ENCODE data around the gene TIMD4.
"Not testable (repeated sequence)": the region's sequence is repeated elsewhere in the genome, so short reads cannot be mapped to it uniquely, and the experiment has no call there.

Gene TIMD4

GRCh38 chr5:156963125-156963524 is at the start of gene TIMD4:
TSS of gene TIMD4 (minus strand) at chr5:156963226. CDS start at chr5:156963198, 28 bp downstream.
- DNase-seq (ENCODE audit: low read depth in 2 of 2) = no peak

DNA sequence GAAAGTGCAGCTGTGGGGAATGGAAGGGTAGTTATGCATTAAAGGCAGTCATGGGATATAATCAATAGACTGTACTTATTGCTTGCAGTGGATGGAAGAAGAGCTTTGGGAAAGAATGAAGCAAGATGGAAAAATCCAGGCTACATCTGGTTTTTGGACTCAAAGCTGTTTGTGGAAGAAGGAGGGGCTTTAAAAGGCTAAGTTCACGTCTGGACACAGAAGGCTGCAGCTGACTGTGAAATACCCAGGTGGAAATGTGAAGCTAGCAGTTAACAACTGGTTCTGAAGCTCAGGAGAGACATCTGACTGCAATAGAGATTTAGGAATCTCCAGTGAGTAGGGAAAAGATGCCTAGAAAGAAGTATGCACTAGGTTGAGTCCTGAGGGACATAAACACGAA is 43.2 kb upstream of the TIMD4 start:
- DNase-seq (ENCODE audit: low read depth in 2 of 2) = no peak

GRCh38 chr5:157004893-157005551 is 42.0 kb upstream of the TIMD4 start:
- DNase-seq (ENCODE audit: low read depth in 2 of 2) = no peak

- DNase-seq (ENCODE audit: low read depth in 2 of 2) = no peak
Observed at GRCh38 chr5:156991714-156992113, 28.7 kb upstream of the TIMD4 start.

DNA sequence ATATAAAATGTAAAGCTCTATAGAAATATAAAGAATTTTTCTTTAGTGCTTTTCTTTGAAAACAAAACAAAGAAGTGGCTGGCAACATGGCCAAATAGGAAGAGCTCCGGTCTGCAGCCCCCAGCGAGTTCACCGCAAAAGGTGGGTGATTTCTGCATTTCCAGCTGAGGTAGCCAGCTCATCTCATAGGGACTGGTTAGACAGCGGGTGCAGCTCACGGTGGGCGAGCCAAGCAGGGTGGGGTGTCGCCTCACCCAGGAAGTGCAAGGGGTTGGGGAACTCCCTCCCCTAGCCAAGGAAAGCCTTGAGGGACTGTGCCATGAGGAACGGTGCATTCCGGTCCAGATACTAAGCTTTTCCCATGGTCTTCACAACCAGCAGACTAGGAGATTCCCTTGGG is 21.0 kb upstream of the TIMD4 start:
- no peak for DNase-seq (ENCODE audit: low read depth in 2 of 2)

DNA sequence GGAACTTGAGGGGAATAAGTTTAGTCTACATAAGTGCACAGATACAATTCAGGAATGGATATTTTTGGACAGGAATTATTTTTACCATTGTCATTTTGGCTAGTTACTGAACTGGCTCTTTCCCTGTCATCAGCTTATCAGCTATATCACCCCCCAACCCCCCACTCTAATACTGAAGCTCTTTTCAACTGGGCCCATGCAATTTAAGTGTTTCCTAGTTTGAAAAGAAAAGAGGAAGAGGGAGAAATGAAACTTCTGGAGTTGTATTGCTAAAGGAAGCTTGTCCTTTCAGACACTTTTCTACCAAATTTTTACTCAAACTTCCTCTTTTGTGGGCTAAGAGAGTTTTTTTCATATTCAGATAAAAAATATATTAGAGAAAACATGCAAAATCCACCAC is 18.5 kb upstream of the TIMD4 start:
- DNase-seq (ENCODE audit: low read depth in 2 of 2) = no peak

GRCh38 chr5:156974328-156974727 is 11.3 kb upstream of the TIMD4 start:
- no peak for DNase-seq (ENCODE audit: low read depth in 2 of 2)

DNA sequence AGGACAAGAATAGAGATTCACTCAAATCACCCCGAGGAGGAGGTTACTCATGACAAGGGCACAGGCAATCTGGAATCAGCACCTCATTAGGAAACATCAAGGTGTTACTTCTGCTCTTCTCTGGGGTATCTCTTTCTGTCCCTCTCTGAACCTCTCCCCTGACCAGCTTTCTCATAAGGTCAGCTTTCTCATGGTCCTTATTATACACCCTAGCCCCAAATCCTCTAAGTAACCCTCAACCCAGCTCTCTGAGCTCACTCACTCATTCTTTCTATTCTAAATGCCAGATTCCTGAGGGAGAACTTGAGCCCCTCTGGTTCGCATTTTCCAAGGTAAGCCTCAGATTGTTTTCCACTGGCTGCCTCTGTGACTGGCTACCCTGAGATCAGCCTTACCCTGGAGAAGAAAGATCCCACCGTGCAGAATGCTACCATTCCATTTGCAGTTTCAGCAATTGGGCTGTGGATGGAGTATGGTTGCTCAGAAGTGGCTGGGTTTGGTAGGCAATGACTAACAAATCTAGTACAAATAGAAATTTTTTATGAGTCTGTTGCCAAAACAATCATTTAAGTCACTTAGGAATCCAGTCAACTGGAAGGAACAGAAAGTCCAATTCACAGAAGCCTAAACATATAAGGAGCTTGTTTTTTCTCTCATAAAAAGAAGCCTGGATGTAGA is 9.0 kb upstream of the TIMD4 start:
- no peak for DNase-seq (ENCODE audit: low read depth in 2 of 2)

DNA sequence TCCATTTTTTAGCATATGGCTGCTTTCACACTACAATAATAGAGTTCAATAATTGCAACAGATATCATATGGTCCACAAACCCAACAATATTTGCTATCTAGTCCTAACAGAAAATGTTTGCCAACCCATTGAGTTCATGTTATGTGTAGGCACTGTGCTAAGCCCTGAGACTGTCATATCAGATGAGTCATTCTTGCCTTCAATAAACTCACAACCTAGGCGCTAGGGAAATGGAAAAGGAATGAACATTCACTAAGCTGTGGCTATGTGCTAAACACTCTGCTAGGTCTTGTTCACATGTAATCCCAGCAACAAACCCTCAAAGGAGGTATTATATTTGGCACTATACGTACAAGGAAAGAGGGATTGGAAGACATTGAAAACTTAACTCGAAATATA is 8.4 kb upstream of the TIMD4 start:
- no peak for DNase-seq (ENCODE audit: low read depth in 2 of 2)

GRCh38 chr5:156967386-156967785 is 4.4 kb upstream of the TIMD4 start:
- DNase-seq (ENCODE audit: low read depth in 2 of 2) = not testable (repeated sequence)

DNA sequence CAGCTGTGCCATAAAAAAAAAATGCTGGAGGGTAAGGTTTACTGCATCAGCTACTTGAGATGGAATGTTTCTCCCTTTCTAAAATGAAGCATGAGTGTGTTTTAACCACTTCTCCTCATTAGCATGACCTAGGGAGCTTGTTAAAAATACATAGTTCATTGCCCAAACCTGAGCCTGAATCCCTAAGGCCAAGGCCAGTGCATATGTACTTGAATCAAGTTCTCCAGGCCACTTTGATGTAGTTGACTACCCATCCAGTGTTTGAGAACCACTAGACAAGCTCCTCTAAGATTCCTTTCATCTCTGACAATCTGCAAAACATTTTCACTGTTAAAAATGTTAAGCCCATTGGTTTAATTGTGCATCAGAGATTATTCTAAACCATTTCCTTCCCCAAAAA is 6.7 kb downstream of the TIMD4 start:
- no peak for DNase-seq (ENCODE audit: low read depth in 2 of 2)

GRCh38 chr5:156951359-156951758 is 11.7 kb downstream of the TIMD4 start:
- DNase-seq (ENCODE audit: low read depth in 2 of 2) = no peak

DNA sequence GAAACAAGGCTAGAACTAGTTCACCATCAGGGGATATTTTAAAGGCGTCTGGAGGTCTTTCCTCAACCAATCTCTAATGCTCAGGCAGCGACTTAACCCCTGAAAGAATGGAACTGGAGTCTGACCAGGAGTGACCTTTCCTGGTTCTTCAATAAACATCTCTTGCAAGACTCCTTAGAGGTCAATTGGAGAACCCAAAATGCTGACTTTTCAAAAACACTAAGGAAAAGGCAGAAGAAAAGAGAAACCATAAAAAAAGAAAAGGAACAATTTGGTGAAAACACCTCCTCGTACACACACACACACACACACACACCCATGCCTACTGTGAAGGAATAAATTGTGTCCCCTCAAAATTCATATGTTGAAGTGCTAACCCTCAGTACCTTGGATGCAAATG is 12.3 kb downstream of the TIMD4 start:
- DNase-seq (ENCODE audit: low read depth in 2 of 2) = no peak

- no peak for DNase-seq (ENCODE audit: low read depth in 2 of 2)
Observed at GRCh38 chr5:156949424-156949823, 13.6 kb downstream of the TIMD4 start.

DNA sequence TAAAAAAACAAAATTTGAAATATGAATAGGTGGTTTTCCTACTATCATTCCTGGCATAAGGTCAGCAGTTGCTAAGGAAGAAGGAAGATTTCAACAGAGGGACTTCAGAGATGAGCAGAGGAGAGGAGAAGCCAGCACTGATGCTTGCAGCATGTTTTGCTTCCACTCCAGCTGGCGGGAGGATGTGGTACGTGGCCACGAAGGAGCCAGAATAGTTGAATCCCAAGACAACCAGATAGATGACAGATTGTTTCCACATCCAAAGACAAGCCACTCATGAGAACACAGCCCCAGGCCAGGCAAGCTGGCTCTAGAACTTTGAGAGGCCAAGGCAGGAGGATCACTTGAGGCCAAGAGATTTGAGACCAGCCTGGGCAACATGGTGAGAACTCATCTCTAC is 15.1 kb downstream of the TIMD4 start:
- DNase-seq (ENCODE audit: low read depth in 2 of 2) = no peak

DNA sequence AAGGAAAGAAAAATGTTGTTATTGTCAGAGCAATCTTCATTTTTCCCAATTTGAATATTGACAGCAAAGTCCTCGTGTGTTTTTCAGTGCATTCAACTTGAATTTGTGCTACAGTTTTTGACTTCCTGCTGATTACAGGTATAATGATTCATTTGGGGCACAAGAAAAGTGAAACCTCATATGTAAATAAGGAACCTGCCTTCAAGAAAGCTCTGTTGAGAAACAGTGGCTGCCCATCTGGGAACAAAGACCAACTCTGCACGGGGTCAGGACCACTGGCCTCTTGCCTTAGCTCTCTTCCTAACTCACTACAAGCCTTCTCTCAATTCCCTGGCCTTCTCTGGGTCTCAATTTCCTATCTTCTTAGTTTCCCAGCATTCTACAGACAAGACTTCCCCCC is 21.0 kb downstream of the TIMD4 start:
- DNase-seq (ENCODE audit: low read depth in 2 of 2) = no peak

DNA sequence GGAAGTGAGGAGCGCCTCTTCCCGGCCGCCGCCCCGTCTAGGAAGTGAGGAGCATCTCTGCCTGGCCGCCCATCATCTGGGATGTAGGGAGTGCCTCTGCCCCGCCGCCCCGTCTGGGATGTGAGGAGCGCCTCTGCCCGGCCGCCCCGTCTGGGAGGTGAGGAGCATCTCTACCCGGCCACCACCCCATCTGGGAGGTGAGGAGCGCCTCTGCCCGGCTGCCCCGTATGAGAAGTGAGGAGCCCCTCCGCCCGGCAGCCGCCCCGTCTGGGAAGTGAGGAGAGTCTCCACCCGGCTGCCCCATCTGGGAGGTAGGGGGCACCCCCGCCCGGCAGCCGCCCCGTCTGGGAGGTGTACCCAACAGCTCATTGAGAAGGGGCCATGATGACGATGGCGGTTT is 22.6 kb downstream of the TIMD4 start:
- not testable (repeated sequence) for DNase-seq (ENCODE audit: low read depth in 2 of 2)

DNA sequence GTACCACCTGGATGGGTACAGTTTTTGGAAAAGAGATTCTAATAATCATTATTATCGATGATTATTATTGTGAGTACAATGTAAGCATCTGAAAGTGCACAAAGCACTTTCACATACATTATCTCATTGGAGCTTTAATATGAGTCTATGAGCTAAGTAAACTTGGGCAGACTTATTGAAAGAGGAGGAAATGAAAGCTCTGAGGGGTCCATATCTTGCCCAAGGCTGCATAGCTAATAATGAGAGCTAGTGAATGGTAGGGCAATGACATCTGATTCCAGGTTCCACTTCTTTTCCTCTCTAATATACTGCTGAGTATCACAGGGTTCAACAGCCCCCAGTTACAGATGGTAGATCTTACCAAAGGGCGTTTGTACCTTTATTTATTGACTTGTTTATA is 26.1 kb downstream of the TIMD4 start:
- DNase-seq (ENCODE audit: low read depth in 2 of 2) = no peak

GRCh38 chr5:156934450-156935211 is 28.4 kb downstream of the TIMD4 start:
- DNase-seq (ENCODE audit: low read depth in 2 of 2) = peak in 1 of 2 donors; percentile 3

GRCh38 chr5:156929366-156929948 is 33.6 kb downstream of the TIMD4 start:
- no peak for DNase-seq (ENCODE audit: low read depth in 2 of 2)

DNA sequence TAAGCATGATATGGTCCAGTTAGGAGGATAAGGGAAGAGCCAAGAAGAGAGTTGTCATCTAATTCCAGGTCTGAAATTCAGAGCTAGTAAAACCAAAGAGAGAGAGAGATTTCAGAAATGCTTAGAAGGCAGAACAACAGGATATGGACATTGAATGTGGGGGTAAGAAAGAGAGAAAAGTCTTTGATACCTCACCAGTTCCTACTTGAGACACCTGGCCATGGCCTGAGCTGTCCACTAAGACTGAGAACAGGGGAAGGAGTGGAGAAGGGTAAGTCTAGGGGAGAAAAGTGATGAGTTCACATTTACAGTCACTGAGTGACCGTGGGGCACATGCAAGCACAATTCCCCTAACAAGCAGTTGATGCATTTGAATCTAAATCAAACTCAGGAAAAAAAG is 35.5 kb downstream of the TIMD4 start:
- DNase-seq (ENCODE audit: low read depth in 2 of 2) = no peak

- DNase-seq (ENCODE audit: low read depth in 2 of 2) = not testable (repeated sequence)
Observed at GRCh38 chr5:156925767-156926166, 37.3 kb downstream of the TIMD4 start.

All from stimulated activated CD8-positive, alpha-beta memory T cell treated with anti-CD3 and anti-CD28 coated beads, Interleukin-15, amount 100 ng/mL, for 4 hours (primary cell).